NCI-H510A treated with DMSO at 0.1 percent for 48 hours (cell line): Measurements from ENCODE around the gene ADAMTSL2.
"Not testable (repeated sequence)": the region's sequence is repeated elsewhere in the genome, so short reads cannot be mapped to it uniquely, and the experiment has no call there.

ENCODE experiments used
- DNase-seq: peaks from one replicate; lab custom pipeline; 2025; lab: John Stamatoyannopoulos, UW

ADAMTSL2 gene

GRCh38 chr9:133558191-133559126 is 24.0 kb downstream of the ADAMTSL2 start:
- DNase-seq: no peak

GRCh38 chr9:133560311-133560710 is 25.8 kb downstream of the ADAMTSL2 start:
- DNase-seq: no peak

- DNase-seq: no peak
Measured at GRCh38 chr9:133560944-133561343, 26.4 kb downstream of the ADAMTSL2 start.

- no peak for DNase-seq
Measured at GRCh38 chr9:133561976-133562554, 27.6 kb downstream of the ADAMTSL2 start.

GRCh38 chr9:133562611-133563290 is 28.2 kb downstream of the ADAMTSL2 start:
- DNase-seq: no peak

- DNase-seq: no peak
Measured at GRCh38 chr9:133563291-133563796, 28.8 kb downstream of the ADAMTSL2 start.

- DNase-seq: not testable (repeated sequence)
Measured at GRCh38 chr9:133563814-133564213, 29.3 kb downstream of the ADAMTSL2 start.

- no peak for DNase-seq
Measured at GRCh38 chr9:133564451-133565116, 30.1 kb downstream of the ADAMTSL2 start.

GRCh38 chr9:133566382-133566781 is 31.9 kb downstream of the ADAMTSL2 start:
- DNase-seq: no peak

- no peak for DNase-seq
Measured at GRCh38 chr9:133566817-133567216, 32.3 kb downstream of the ADAMTSL2 start.

- DNase-seq: no peak
Measured at GRCh38 chr9:133568186-133568585, 33.7 kb downstream of the ADAMTSL2 start.

- DNase-seq: no peak
Measured at GRCh38 chr9:133569121-133569785, 34.7 kb downstream of the ADAMTSL2 start.

- peak; percentile 41 for DNase-seq
Measured at GRCh38 chr9:133569891-133570690, 35.6 kb downstream of the ADAMTSL2 start.

GRCh38 chr9:133570691-133571080 is 36.2 kb downstream of the ADAMTSL2 start:
- DNase-seq: no peak

GRCh38 chr9:133571391-133571890 is 36.9 kb downstream of the ADAMTSL2 start:
- no peak for DNase-seq

- DNase-seq: no peak
Measured at GRCh38 chr9:133571896-133572595, 37.5 kb downstream of the ADAMTSL2 start.

- DNase-seq: no peak
Measured at GRCh38 chr9:133572821-133573361, 38.4 kb downstream of the ADAMTSL2 start.

GRCh38 chr9:133573791-133574515 is 39.4 kb downstream of the ADAMTSL2 start:
- DNase-seq: no peak

GRCh38 chr9:133574771-133575170 is 40.3 kb downstream of the ADAMTSL2 start:
- no peak for DNase-seq
